Naive thymus-derived CD4-positive, alpha-beta T cell (primary cell): ENCODE data around the gene TSFM. TPM values are rescaled to one million over a fixed set of nuclear protein-coding genes. Genes with fewer than 3 reads are reported as not detected.

Experiments
- ATAC-seq: fragments of 150-1000 bp; cut with Tn5 transposase; 2 replicates; pipeline ENCODE4 v1.10.0; 2021; ENCODE audit warnings: mild to moderate bottlenecking, moderate library complexity
- CTCF ChIA-PET: fragments of 350-600 bp; sonication (Branson Sonifier 250); formaldehyde crosslinking; loops from one replicate; lab custom pipeline; 2021; ENCODE audit warnings: antibody characterized with exemption; lab: Charles Lee
- POLR2A ChIA-PET: fragments of 350-600 bp; sonication (Branson Sonifier 250); formaldehyde crosslinking; loops from one replicate; lab custom pipeline; 2021; ENCODE audit warnings: antibody characterized with exemption, inconsistent platforms; lab: Charles Lee
- DNase-seq, 9 donors: peaks; one replicate each; pipeline versions ENCODE4 v3.0.0 to v3.0.0-alpha.2; 2020 to 2022; ENCODE audit warnings: mixed read lengths in 1 of 9
- H3K27ac ChIP-seq: one replicate; pipeline ENCODE4 v1.7.0; 2013; ENCODE audit warnings: mild to moderate bottlenecking, low read depth, low read length, moderate library complexity
- H3K27me3 ChIP-seq, 2 donors: one replicate each; pipeline ENCODE4 v1.7.0; 2013; ENCODE audit warnings: low read length in 2 of 2, mild to moderate bottlenecking in 2 of 2, moderate library complexity in 2 of 2; ENCODE audit not compliant: control insufficient read depth in 2 of 2, insufficient read depth in 2 of 2
- H3K36me3 ChIP-seq, 3 experiments: 1 replicate in 2 of 3; 2 replicates in 1 of 3; pipeline ENCODE4 v1.7.0; 2013; ENCODE audit warnings: low read length in 3 of 3, mild to moderate bottlenecking in 3 of 3, moderate library complexity in 1 of 3; ENCODE audit not compliant: insufficient read depth in 3 of 3, control insufficient read depth in 2 of 3
- H3K4me1 ChIP-seq, 2 donors: one replicate each; pipeline ENCODE4 v1.7.0; 2013; ENCODE audit warnings: low read length in 2 of 2, mild to moderate bottlenecking in 2 of 2, moderate library complexity in 1 of 2; ENCODE audit not compliant: control insufficient read depth in 2 of 2, insufficient read depth in 2 of 2
- H3K4me3 ChIP-seq: 2 replicates; pipeline ENCODE4 v1.7.0; 2013; ENCODE audit warnings: mild to moderate bottlenecking, low read length
- H3K9me3 ChIP-seq, 3 experiments: 1 replicate in 2 of 3; 2 replicates in 1 of 3; pipeline ENCODE4 v1.7.0; 2013; ENCODE audit warnings: low read length in 3 of 3; ENCODE audit not compliant: control insufficient read depth in 2 of 3
- H3K27ac Mint-ChIP-seq, 9 donors: one replicate each; pipeline ENCODE4 v1.8.0; 2020 to 2022; ENCODE audit warnings: mixed read lengths in 9 of 9, mild to moderate bottlenecking in 8 of 9, moderate library complexity in 5 of 9, inconsistent platforms in 2 of 9
- H3K27me3 Mint-ChIP-seq, 5 donors: one replicate each; pipeline ENCODE4 v1.8.0; 2021 to 2022; ENCODE audit warnings: mixed read lengths in 5 of 5, mild to moderate bottlenecking in 1 of 5
- H3K36me3 Mint-ChIP-seq, 5 donors: one replicate each; pipeline ENCODE4 v1.8.0; 2020 to 2022; ENCODE audit warnings: mixed read lengths in 5 of 5, mild to moderate bottlenecking in 3 of 5, inconsistent platforms in 1 of 5
- H3K4me1 Mint-ChIP-seq, 7 donors: one replicate each; pipeline ENCODE4 v1.8.0; 2020 to 2022; ENCODE audit warnings: mixed read lengths in 7 of 7, mild to moderate bottlenecking in 3 of 7, inconsistent platforms in 1 of 7
- H3K4me3 Mint-ChIP-seq, 10 donors: one replicate each; pipeline ENCODE4 v1.8.0; 2020 to 2022; ENCODE audit warnings: mild to moderate bottlenecking in 10 of 10, mixed read lengths in 10 of 10, moderate library complexity in 6 of 10, inconsistent platforms in 2 of 10
- H3K9me3 Mint-ChIP-seq, 11 donors: one replicate each; pipeline ENCODE4 v1.8.0; 2020 to 2022; ENCODE audit warnings: mixed read lengths in 11 of 11, mild to moderate bottlenecking in 4 of 11, inconsistent platforms in 1 of 11, moderate library complexity in 1 of 11
- intact Hi-C, 2 donors: fragments of 100-400 bp; cut with micrococcal nuclease; formaldehyde crosslinking; loops; one replicate each; pipeline ENCODE4 v1.15.1; 2023
- polyA plus RNA-seq, 2 donors: library from polyadenylated mRNA; unstranded; fragments of 300-500 nt; fragmentation: Illumina TruSeq; gene quantifications; one replicate each; pipeline ENCODE4 v1.2.3, GENCODE V29; 2021
- total RNA-seq, 6 experiments: library from RNA in 5 of 6; stranded (reverse) in 5 of 6; gene quantifications; 1 replicate in 5 of 6; 2 replicates in 1 of 6; pipeline ENCODE4 v1.2.3 and lab custom pipeline; 2021 to 2026

TSFM gene
- total and polyA plus RNA-seq, 7 experiments from 2014 or later, result 17.8 to 34.9 (median 24.7) TPM

GRCh38 chr12:57835366-57836288 lies 53.0 kb downstream of the TSFM start:
- peak overlapping the region; percentile 53 for H3K4me3 ChIP-seq
- no peak for DNase-seq
- Mint-ChIP-seq H3K4me1 (peaks cover 70 to 97% (median 87%) of the 10 kb centered on the region in 7 donors), H3K9me3 (no peaks in the 10 kb centered on the region), H3K27me3 (no peaks in the 10 kb centered on the region), H3K36me3 (peaks cover 0 to 1% (median 0%) of the 10 kb centered on the region in 5 donors), H3K4me3 (peak overlapping the region; percentile 58 to 97 (median 76)), H3K27ac (peak overlapping the region; percentile 87 to 97 (median 94))
- ChIA-PET CTCF (interaction anchor here (0.7 to 1.6 kb wide), 5 partner anchors 16 to 95 kb away, joined by 3 to 4 read pairs (median 3); partner anchors contain the start of gene TSFM), POLR2A (interaction anchor here (0.8 to 7.3 kb wide), 4 partner anchors 10 to 79 kb away, joined by 3 to 77 read pairs (median 4); partner anchors contain the start of gene CTDSP2)
- no peaks in the 10 kb centered on the region for H3K36me3 ChIP-seq
- H3K27me3 ChIP-seq, result no peaks in the 10 kb centered on the region
- intact Hi-C loops, result no loop called here
- no peak for ATAC-seq
- H3K4me1 ChIP-seq, result peaks cover 88 to 95% of the 10 kb centered on the region in 2 donors
- H3K9me3 ChIP-seq, result no peaks in the 10 kb centered on the region
- H3K27ac ChIP-seq, result peak overlapping the region; percentile 89

GRCh38 chr12:57836442-57837375 lies 54.1 kb downstream of the TSFM start:
- Mint-ChIP-seq H3K27me3 (no peaks in the 10 kb centered on the region), H3K36me3 (peaks cover 0 to 1% (median 0%) of the 10 kb centered on the region in 5 donors), H3K4me1 (peaks cover 73 to 99% (median 91%) of the 10 kb centered on the region in 7 donors), H3K9me3 (no peaks in the 10 kb centered on the region), H3K4me3 (peak overlapping the region; percentile 58 to 97 (median 76)), H3K27ac (peak overlapping the region; percentile 87 to 97 (median 94))
- POLR2A ChIA-PET, result interaction anchor here (0.6 to 7.3 kb wide), 10 partner anchors 9 to 66 kb away, joined by 3 to 77 read pairs (median 4); partner anchors contain the start of genes AVIL and CTDSP2
- Histone ChIP-seq H3K9me3 (no peaks in the 10 kb centered on the region), H3K4me3 (peak overlapping the region; percentile 53), H3K27ac (peak overlapping the region; percentile 89), H3K27me3 (no peaks in the 10 kb centered on the region), H3K36me3 (no peaks in the 10 kb centered on the region), H3K4me1 (peaks cover 91 to 95% of the 10 kb centered on the region in 2 donors)
- ATAC-seq (peak; percentile 29), DNase-seq (peak in 6 of 9 donors; percentile 25 to 51 (median 39))
- intact Hi-C loops, result no loop called here
- CTCF ChIA-PET, result interaction anchor here (0.8 to 2.0 kb wide), 7 partner anchors 15 to 77 kb away, joined by 3 to 9 read pairs (median 3); partner anchors contain the start of gene TSFM

GRCh38 chr12:57837864-57838562 lies 55.4 kb downstream of the TSFM start:
- H3K4me1 Mint-ChIP-seq, result peaks cover 80 to 99% (median 94%) of the 10 kb centered on the region in 7 donors
- H3K4me3 Mint-ChIP-seq, result peak overlapping the region; percentile 67 to 97 (median 77)
- no peaks in the 10 kb centered on the region for H3K9me3 Mint-ChIP-seq
- peaks cover 0 to 3% (median 0%) of the 10 kb centered on the region in 5 donors for H3K36me3 Mint-ChIP-seq
- ChIA-PET CTCF (interaction anchor here (1.4 to 2.0 kb wide), 2 partner anchors 67 to 79 kb away, joined by 3 to 9 read pairs; no protein-coding TSS in a partner anchor), POLR2A (interaction anchor here (1.1 to 7.3 kb wide), 8 partner anchors 8 to 65 kb away, joined by 3 to 77 read pairs (median 6); partner anchors contain the start of genes AVIL and CTDSP2)
- Histone ChIP-seq H3K4me1 (peaks cover 94 to 95% of the 10 kb centered on the region in 2 donors), H3K27ac (peak overlapping the region; percentile 89), H3K36me3 (no peaks in the 10 kb centered on the region), H3K9me3 (no peaks in the 10 kb centered on the region), H3K27me3 (no peaks in the 10 kb centered on the region), H3K4me3 (peak overlapping the region; percentile 12)
- H3K27ac Mint-ChIP-seq, result peak overlapping the region; percentile 74 to 97 (median 92)
- DNase-seq (peak in 6 of 9 donors; percentile 30 to 64 (median 36)), ATAC-seq (peak; percentile 73)
- intact Hi-C loops, result loop anchor here (1.0 to 2.0 kb wide), 4 partner anchors 8 to 103 kb away; partner anchors contain the start of genes ATP23 (in 1 of the 2) and CTDSP2 (in 1 of the 2)
- H3K27me3 Mint-ChIP-seq, result no peaks in the 10 kb centered on the region

- peak overlapping the region; percentile 89 for H3K27ac ChIP-seq
- no peaks in the 10 kb centered on the region for H3K27me3 Mint-ChIP-seq
- peaks cover 90 to 94% of the 10 kb centered on the region in 2 donors for H3K4me1 ChIP-seq
- peak overlapping the region; percentile 74 to 97 (median 92) for H3K27ac Mint-ChIP-seq
- H3K27me3 ChIP-seq, result no peaks in the 10 kb centered on the region
- no peaks in the 10 kb centered on the region for H3K36me3 ChIP-seq
- CTCF ChIA-PET, result interaction anchor here (0.6 kb wide), 1 partner anchor 82 kb away, joined by 3 read pairs; no protein-coding TSS in a partner anchor
- no peak overlapping the region for H3K4me3 ChIP-seq
- intact Hi-C loops, result loop anchor here (1.0 to 2.0 kb wide), 4 partner anchors 8 to 102 kb away; partner anchors contain the start of genes ATP23 (in 1 of the 2) and CTDSP2 (in 1 of the 2)
- ATAC-seq (peak; percentile 39), DNase-seq (peak in 3 of 9 donors; percentile 28 to 47 (median 38))
- H3K4me1 Mint-ChIP-seq, result peaks cover 80 to 99% (median 94%) of the 10 kb centered on the region in 7 donors
- H3K9me3 ChIP-seq, result no peaks in the 10 kb centered on the region
- peaks cover 0 to 8% (median 0%) of the 10 kb centered on the region in 5 donors for H3K36me3 Mint-ChIP-seq
- H3K4me3 Mint-ChIP-seq, result peak overlapping the region; percentile 67 to 97 (median 76)
- no peaks in the 10 kb centered on the region for H3K9me3 Mint-ChIP-seq
- POLR2A ChIA-PET, result interaction anchor here (0.9 to 7.3 kb wide), 7 partner anchors 7 to 64 kb away, joined by 3 to 77 read pairs (median 6); partner anchors contain the start of gene CTDSP2
These were observed 56.2 kb downstream of the TSFM start for GRCh38 chr12:57838594-57839302.

GRCh38 chr12:57839996-57840395 lies 57.4 kb downstream of the TSFM start:
- Histone ChIP-seq H3K36me3 (no peaks in the 10 kb centered on the region), H3K4me3 (no peak overlapping the region), H3K9me3 (no peaks in the 10 kb centered on the region), H3K27ac (peak overlapping the region; percentile 89), H3K4me1 (peaks cover 80 to 93% of the 10 kb centered on the region in 2 donors), H3K27me3 (no peaks in the 10 kb centered on the region)
- Mint-ChIP-seq H3K4me1 (peaks cover 80 to 95% (median 92%) of the 10 kb centered on the region in 7 donors), H3K27ac (peak overlapping the region; percentile 74 to 97 (median 92)), H3K9me3 (no peaks in the 10 kb centered on the region), H3K36me3 (peaks cover 0 to 12% (median 0%) of the 10 kb centered on the region in 5 donors), H3K27me3 (no peaks in the 10 kb centered on the region), H3K4me3 (peak overlapping the region in 9 of 10 donors; percentile 48 to 97 (median 78))
- intact Hi-C loops, result loop anchor here (2.0 kb wide), 2 partner anchors 25 to 101 kb away; partner anchors contain the start of gene ATP23 (in 1 of the 2)
- ChIA-PET POLR2A (interaction anchor here (1.0 kb wide), 1 partner anchor 8 kb away, joined by 3 read pairs; no protein-coding TSS in a partner anchor), CTCF (no interaction called here)
- DNase-seq, result no peak
- ATAC-seq, result no peak
